ENCODE results near the gene AFF1.

The AFF1 gene

DNA sequence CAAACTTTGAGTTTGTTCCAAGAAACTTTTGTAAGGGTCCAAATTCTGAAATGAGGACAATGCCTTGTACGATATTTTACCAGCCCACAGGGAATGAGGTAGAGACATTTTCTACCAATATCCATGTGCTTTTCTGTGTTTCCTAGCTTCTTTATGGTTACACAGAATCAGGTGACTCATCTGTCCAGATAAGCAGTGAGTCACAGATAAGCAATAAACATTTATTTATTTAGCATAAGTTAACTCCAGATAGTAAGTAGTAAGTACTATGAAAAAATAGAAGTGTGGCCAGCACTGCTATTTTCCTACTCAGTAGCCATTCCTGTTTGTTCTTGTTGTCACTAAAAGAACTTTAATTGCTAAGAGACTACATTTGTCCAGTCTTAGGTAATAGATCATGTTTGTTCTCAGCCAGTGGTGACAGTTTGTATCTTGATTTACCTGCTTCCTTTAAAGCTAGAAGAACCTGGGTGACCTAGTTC, 7.4 kb downstream of the AFF1 start:
- peak; percentile 31 for DNase-seq (ENCODE audit: low read depth)
- no peak overlapping the region for H3K4me3 ChIP-seq (ENCODE audit: control insufficient read depth, low read depth, low read length)
- TF ChIP-seq, protein P1, sequence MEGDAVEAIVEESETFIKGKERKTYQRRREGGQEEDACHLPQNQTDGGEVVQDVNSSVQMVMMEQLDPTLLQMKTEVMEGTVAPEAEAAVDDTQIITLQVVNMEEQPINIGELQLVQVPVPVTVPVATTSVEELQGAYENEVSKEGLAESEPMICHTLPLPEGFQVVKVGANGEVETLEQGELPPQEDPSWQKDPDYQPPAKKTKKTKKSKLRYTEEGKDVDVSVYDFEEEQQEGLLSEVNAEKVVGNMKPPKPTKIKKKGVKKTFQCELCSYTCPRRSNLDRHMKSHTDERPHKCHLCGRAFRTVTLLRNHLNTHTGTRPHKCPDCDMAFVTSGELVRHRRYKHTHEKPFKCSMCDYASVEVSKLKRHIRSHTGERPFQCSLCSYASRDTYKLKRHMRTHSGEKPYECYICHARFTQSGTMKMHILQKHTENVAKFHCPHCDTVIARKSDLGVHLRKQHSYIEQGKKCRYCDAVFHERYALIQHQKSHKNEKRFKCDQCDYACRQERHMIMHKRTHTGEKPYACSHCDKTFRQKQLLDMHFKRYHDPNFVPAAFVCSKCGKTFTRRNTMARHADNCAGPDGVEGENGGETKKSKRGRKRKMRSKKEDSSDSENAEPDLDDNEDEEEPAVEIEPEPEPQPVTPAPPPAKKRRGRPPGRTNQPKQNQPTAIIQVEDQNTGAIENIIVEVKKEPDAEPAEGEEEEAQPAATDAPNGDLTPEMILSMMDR (conservative IDR thresholded peaks at IDR 0.05; ENCODE audit: control insufficient read depth, insufficient read depth, low read depth, low read length), result no peak

DNA sequence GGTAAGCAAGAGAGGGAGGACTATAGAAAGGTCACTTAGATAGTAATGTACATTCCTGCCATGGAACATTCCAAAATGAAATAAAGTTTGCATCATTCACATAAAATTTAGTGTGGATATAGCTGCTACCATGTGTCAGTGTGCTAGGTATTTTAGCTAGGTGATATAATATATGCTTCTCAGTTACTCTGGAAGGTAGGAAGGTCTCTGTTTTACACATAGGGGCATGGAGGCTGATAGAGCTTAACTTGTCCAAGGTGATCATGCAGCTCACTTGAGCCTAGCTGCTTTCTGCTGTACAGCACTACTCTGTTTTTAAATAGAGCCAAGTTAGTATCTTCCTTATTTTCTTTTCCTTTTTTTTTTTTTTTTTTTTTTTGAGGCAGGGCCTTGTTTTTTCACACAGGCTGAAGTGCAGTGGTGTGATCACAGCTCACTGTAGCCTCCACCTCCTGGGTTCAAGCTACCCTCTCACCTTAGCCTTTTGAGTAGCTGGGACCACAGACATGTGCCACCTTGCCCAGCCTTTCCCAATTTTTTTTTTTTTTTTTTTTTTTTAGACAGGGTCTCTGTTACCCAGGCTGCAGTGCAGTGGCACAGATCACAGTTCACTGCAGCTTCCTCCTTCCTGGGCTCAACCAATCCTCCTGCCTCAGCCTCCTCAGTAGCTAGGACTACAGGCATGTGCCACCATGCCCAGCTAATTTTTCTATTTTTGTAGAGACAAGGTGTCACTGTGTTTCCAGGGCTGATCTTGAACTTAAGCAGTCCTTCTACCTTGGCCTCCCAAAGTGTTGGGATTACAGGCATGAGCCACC, 10.4 kb downstream of the AFF1 start:
- DNase-seq (ENCODE audit: low read depth), result no peak
- TF ChIP-seq, protein P1 (conservative IDR thresholded peaks at IDR 0.05; ENCODE audit: control insufficient read depth, insufficient read depth, low read depth, low read length), result no peak
- H3K4me3 ChIP-seq (ENCODE audit: control insufficient read depth, low read depth, low read length), result no peak overlapping the region

DNA sequence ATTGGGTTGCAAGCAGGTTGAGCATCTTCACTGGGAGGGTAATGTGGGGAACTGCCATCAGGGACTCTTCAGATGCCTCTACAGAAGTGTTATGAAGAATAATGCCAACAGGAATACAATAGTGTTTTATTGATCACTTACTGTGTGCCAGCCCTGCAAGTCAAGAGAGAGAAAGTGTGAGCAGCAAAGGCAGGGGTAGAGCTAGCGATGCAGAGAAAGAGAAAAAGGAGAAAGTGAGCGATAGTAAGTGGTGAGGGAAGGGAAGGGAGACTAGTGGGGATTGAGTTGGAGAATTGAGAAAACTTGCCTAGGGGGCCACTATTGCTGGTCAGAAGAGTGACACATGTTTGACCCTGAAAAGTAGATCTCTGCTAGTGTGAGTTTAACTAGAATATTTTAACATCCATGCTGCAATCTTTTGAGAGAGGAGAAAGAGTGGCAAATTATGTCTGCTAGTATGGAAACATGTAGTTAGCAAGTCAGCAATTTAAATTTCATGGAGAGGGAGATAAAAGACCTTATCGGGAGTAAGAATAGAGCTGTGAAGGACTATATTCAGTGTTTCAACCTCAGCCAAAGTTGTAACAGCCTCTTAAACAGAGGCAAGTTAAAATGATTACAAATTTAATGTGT, 12.2 kb downstream of the AFF1 start:
- TF ChIP-seq, protein P1 (conservative IDR thresholded peaks at IDR 0.05; ENCODE audit: control insufficient read depth, insufficient read depth, low read depth, low read length), result no peak
- DNase-seq (ENCODE audit: low read depth), result no peak
- no peak overlapping the region for H3K4me3 ChIP-seq (ENCODE audit: control insufficient read depth, low read depth, low read length)

DNA sequence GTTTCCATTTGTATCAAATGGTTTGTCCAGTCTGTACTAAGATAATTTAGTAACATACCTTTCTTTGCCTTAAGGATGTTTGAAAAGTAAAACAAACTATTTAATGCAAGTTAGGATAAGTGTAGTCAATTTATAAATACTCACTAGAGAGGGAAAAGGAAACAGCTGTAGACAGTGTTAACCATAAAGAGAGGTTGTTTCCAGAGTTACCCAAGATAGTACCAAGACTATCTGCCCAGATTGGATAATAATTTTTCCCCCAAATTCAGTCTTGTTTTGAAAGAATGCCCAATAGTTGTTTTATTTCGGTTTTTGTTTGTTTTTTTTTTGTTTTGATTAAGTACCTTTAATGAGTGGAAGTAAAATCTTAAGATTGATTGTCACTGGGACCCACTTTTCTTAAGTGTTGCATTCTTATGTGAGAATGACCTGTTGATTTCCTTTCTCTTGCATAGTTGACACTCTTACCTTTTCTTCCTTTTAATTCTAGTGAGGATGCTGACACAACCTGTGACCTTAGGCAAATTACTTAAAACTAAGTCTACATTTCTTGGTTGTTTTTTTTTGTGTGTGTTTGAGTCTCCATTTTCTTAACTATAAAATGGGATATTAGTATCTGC, 12.8 kb downstream of the AFF1 start:
- TF ChIP-seq, protein P1 (conservative IDR thresholded peaks at IDR 0.05; ENCODE audit: control insufficient read depth, insufficient read depth, low read depth, low read length), result no peak
- DNase-seq (ENCODE audit: low read depth), result no peak
- H3K4me3 ChIP-seq (ENCODE audit: control insufficient read depth, low read depth, low read length), result no peak overlapping the region

DNA sequence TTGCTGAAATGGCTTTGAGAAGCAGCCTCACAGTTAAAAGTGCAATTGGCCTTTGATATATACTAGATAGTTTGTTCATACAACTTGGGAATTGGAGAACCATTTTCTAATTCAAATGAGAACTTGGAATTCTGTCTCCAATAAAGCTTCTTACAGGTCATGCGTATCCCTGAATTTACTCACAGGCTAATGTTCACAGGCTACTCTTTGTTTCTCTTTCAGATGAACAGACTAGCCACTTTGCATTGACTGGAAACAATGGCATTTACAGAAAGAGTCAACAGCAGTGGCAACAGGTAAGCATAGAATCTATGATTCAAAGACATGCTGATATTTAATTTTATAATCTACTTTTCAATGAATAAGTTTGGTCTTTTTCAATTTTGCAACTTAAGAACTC, 13.5 kb downstream of the AFF1 start:
- no peak overlapping the region for H3K4me3 ChIP-seq (ENCODE audit: control insufficient read depth, low read depth, low read length)
- DNase-seq (ENCODE audit: low read depth), result no peak
- TF ChIP-seq, protein P1 (conservative IDR thresholded peaks at IDR 0.05; ENCODE audit: control insufficient read depth, insufficient read depth, low read depth, low read length), result no peak

DNA sequence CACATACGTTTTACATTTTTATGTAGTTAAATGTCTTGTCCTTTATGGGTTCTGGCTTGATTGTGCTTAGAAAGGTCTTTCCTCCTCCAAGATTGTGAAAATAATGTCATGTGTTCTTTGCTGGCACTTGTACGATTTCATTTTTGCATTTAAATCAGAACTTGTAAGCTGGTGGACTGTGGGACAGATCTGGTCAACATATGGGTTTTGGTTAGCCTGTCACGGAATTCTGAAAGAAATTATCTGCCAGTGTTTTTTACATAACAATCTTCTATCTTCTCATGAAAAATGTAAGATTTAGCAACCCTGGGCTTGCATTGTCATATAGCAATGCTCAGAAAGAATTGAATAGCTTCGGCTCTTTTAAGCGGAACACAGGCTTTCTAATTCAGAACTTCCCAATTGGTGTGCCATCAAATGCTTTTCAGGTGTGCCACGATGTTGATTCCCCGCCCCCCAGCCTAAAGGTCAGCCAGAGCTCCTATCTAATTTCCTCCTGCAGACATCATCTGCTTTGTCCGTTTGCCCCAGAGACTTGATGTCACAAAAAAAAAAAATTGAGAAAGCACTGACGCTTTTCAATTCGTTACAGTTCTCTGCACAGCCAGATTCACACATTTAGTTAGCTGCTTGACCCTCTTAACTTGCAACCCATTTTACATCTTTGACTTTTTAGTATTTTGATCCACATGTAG, 16.2 kb downstream of the AFF1 start:
- H3K4me3 ChIP-seq (ENCODE audit: control insufficient read depth, low read depth, low read length), result no peak overlapping the region
- no peak for DNase-seq (ENCODE audit: low read depth)
- TF ChIP-seq, protein P1 (conservative IDR thresholded peaks at IDR 0.05; ENCODE audit: control insufficient read depth, insufficient read depth, low read depth, low read length), result no peak
